ENCODE measurements around the gene OASL. TPM values are rescaled to one million over a fixed set of nuclear protein-coding genes. Genes with fewer than 3 reads are reported as not detected.
"Not testable (repeated sequence)": the region's sequence is repeated elsewhere in the genome, so short reads cannot be mapped to it uniquely, and the experiment has no call there.

The OASL gene
- total RNA-seq, 2 donors from 2014 or later: 0.78 to 1.3 TPM

- no peak overlapping the region for H3K27ac ChIP-seq
- no peaks in the 10 kb centered on the region for H3K9me3 ChIP-seq
- H3K27me3 ChIP-seq: no peaks in the 10 kb centered on the region
- peaks cover 7% of the 10 kb centered on the region for H3K4me1 ChIP-seq
- ATAC-seq (no peak), DNase-seq (no peak)
- TF ChIP-seq, protein P1, sequence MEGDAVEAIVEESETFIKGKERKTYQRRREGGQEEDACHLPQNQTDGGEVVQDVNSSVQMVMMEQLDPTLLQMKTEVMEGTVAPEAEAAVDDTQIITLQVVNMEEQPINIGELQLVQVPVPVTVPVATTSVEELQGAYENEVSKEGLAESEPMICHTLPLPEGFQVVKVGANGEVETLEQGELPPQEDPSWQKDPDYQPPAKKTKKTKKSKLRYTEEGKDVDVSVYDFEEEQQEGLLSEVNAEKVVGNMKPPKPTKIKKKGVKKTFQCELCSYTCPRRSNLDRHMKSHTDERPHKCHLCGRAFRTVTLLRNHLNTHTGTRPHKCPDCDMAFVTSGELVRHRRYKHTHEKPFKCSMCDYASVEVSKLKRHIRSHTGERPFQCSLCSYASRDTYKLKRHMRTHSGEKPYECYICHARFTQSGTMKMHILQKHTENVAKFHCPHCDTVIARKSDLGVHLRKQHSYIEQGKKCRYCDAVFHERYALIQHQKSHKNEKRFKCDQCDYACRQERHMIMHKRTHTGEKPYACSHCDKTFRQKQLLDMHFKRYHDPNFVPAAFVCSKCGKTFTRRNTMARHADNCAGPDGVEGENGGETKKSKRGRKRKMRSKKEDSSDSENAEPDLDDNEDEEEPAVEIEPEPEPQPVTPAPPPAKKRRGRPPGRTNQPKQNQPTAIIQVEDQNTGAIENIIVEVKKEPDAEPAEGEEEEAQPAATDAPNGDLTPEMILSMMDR (IDR thresholded peaks at IDR 0.05): no peak
- no peak for TF ChIP-seq POLR2A (IDR thresholded peaks at IDR 0.05)
- H3K36me3 ChIP-seq (replicated peaks in 1 of 2; ENCODE audit: insufficient read depth in 1 of 2, low read depth in 2 of 2): no peaks in the 10 kb centered on the region
- H3K4me3 ChIP-seq: no peak overlapping the region
- 76 to 78% methylated on average over 10 of the region's 10 CpGs for WGBS, 2 donors
- intact Hi-C loops (cut with DNase I): no loop called here
Measured at GRCh38 chr12:121059031-121059898, 20.2 kb upstream of the OASL start.

DNA sequence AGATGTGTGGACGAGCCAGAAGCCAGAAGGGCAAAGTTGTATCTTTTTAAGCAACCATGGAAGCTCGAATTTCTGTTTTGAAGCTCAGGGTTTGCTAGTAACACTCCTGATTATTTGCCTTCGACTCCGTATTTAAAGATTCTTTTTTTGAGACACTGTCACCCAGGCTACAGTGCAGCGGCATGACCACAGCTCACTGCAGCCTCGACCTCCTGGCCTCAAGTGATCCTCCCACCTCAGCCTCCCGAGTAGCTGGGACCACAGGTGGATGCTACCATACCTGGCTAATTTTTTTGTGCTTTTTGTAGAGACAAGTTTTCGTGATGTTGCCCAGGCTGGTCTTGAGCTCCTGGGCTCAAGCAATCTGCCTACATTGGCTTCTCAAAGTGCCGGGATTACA, 18.7 kb upstream of the OASL start:
- 58 to 59% methylated on average over 9 of the region's 9 CpGs for WGBS, 2 donors
- intact Hi-C loops (cut with DNase I): no loop called here
- ATAC-seq: no peak
- TF ChIP-seq, protein P1 (IDR thresholded peaks at IDR 0.05): no peak
- no peak for TF ChIP-seq POLR2A (IDR thresholded peaks at IDR 0.05)
- no peak for DNase-seq
- no peaks in the 10 kb centered on the region for H3K36me3 ChIP-seq (replicated peaks in 1 of 2; ENCODE audit: insufficient read depth in 1 of 2, low read depth in 2 of 2)
- H3K4me1 ChIP-seq: peaks cover 7% of the 10 kb centered on the region
- H3K4me3 ChIP-seq: no peak overlapping the region
- no peaks in the 10 kb centered on the region for H3K9me3 ChIP-seq
- no peak overlapping the region for H3K27ac ChIP-seq
- no peaks in the 10 kb centered on the region for H3K27me3 ChIP-seq

DNA sequence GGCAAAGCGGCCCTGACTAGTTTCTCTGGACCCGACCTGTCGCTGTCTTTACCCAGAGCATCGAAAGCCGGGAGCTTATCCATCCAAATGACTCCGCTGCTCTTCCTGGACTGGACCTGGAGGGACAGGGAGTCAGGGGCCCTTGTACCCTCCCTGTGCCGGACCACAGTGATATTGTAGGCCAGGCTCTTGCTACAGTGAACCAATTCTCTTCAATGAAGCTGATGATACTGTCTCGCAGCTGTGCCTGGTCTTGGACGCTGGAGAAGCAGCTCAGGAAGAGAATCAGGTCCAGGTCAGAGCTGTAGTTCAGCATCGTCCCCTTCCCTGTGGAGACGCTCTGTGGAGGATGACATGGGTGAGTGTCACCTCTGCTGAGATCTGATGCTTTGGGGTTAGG, 14.7 kb upstream of the OASL start:
- intact Hi-C loops (cut with DNase I): no loop called here
- Histone ChIP-seq H3K4me3 (no peak overlapping the region), H3K27ac (no peak overlapping the region), H3K36me3 (replicated peaks in 1 of 2; ENCODE audit: insufficient read depth in 1 of 2, low read depth in 2 of 2) (no peaks in the 10 kb centered on the region), H3K27me3 (no peaks in the 10 kb centered on the region), H3K9me3 (no peaks in the 10 kb centered on the region), H3K4me1 (no peaks in the 10 kb centered on the region)
- 85 to 89% methylated on average over 11 of the region's 11 CpGs for WGBS, 2 donors
- ATAC-seq (no peak), DNase-seq (no peak)
- TF ChIP-seq POLR2A (IDR thresholded peaks at IDR 0.05): no peak
- TF ChIP-seq, protein P1 (IDR thresholded peaks at IDR 0.05): no peak

DNA sequence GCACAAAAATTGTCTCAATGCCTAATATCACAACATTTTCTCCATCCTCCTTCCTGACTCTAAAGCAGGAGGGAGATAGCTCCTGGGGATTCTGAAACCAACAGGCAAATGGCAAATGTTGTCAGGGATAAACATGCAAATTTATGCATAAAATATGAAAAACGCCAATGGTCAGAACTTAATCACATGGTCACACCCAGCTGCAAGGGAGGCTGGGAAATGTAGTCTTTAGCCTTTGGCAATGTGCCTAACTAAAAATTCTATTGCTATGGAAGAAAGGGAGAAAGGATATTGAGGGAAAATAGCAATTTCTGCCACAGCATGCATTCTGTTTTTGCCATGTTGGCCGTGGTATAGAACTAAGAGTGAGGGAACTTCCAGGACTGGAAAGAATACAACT, 11.7 kb upstream of the OASL start:
- TF ChIP-seq, protein P1 (IDR thresholded peaks at IDR 0.05): no peak
- no peak for TF ChIP-seq POLR2A (IDR thresholded peaks at IDR 0.05)
- DNase-seq: no peak
- no peaks in the 10 kb centered on the region for H3K4me1 ChIP-seq
- H3K27ac ChIP-seq: no peak overlapping the region
- H3K27me3 ChIP-seq: no peaks in the 10 kb centered on the region
- H3K36me3 ChIP-seq (replicated peaks in 1 of 2; ENCODE audit: insufficient read depth in 1 of 2, low read depth in 2 of 2): no peaks in the 10 kb centered on the region
- no peaks in the 10 kb centered on the region for H3K9me3 ChIP-seq
- H3K4me3 ChIP-seq: no peak overlapping the region
- ATAC-seq: no peak
- 40 to 56% methylated on average over 2 of the region's 2 CpGs for WGBS, 2 donors
- intact Hi-C loops (cut with DNase I): no loop called here

GRCh38 chr12:121048442-121048841, 9.4 kb upstream of the OASL start:
- no peak for TF ChIP-seq POLR2A (IDR thresholded peaks at IDR 0.05)
- TF ChIP-seq, protein P1 (IDR thresholded peaks at IDR 0.05): no peak
- no peak for DNase-seq
- no peaks in the 10 kb centered on the region for H3K4me1 ChIP-seq
- no peak overlapping the region for H3K4me3 ChIP-seq
- no peaks in the 10 kb centered on the region for H3K9me3 ChIP-seq
- intact Hi-C loops (cut with DNase I): no loop called here
- H3K27ac ChIP-seq: no peak overlapping the region
- H3K36me3 ChIP-seq (replicated peaks in 1 of 2; ENCODE audit: insufficient read depth in 1 of 2, low read depth in 2 of 2): no peaks in the 10 kb centered on the region
- ATAC-seq: no peak
- 67 to 73% methylated on average over 2 to 7 of the region's 7 CpGs for WGBS, 2 donors
- no peaks in the 10 kb centered on the region for H3K27me3 ChIP-seq

- intact Hi-C loops (cut with DNase I); H3K9me3 ChIP-seq; H3K4me1 ChIP-seq; H3K36me3 ChIP-seq (replicated peaks in 1 of 2; ENCODE audit: insufficient read depth in 1 of 2, low read depth in 2 of 2); H3K27ac ChIP-seq; H3K4me3 ChIP-seq; ATAC-seq; H3K27me3 ChIP-seq; DNase-seq: not testable (repeated sequence)
- WGBS, 2 donors: 74 to 77% methylated on average over 12 of the region's 12 CpGs
Measured at GRCh38 chr12:121047400-121047799, 8.4 kb upstream of the OASL start.

Data from body of pancreas (tissue), 4 donors.